Measurements from ENCODE around the gene ANTXR2.
"Not testable (repeated sequence)": the region's sequence is repeated elsewhere in the genome, so short reads cannot be mapped to it uniquely, and the experiment has no call there.

Gene ANTXR2

DNA sequence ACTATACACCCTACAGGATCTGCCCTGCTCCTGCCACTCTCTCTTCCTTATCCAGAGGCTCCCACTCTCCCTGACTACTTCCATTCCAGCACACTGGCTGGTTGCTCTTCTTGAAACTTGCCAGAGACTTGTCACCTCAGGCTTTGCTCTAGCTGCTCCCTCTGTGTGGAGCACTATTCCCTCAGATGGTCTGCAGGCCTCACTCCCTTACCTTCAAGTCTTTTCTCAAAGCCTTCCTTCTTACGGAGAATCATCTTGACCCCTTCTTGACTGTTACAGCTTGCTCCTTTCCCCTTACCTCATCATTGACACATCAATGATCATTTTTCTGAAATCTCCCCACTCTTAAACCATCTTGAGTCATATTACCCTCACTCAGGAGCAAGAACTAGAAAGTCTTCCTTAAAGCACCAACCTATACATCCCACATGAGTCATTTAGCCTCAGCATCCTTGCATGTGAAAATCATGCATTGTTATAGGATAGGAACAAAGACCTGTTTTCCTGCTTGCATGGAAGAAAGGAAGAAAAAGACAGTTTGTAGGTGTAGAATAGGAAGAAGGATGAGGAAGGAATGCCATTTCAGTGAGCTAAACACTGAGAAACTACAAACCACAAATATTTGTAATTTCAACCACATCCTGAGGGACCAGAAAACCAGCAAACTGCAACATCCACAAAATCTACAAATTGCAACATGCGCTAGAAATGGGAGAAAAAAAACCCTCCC, 55.7 kb downstream of the ANTXR2 start:
- no peak for DNase-seq (ENCODE audit: low read depth)

DNA sequence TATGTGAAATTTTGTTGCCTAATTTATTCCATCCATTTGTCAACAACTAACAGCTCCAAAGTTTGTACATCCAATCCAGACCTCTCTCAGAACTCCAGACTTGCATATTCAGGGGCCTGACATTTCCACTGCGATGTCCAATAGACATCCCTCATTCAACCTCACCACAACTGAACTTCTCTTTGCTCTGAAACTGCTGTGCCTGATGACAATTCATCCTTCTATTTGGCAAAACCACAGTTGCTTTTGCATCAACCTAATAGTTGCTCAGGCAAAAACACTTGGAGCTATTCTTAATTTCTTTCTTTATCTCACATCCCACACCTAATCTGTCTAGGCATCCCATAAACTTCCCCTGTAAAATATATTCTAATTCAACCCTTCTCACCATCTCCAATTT, 56.5 kb downstream of the ANTXR2 start:
- no peak for DNase-seq (ENCODE audit: low read depth)

GRCh38 chr4:80015407-80016189, 57.4 kb downstream of the ANTXR2 start:
- no peak for DNase-seq (ENCODE audit: low read depth)

DNA sequence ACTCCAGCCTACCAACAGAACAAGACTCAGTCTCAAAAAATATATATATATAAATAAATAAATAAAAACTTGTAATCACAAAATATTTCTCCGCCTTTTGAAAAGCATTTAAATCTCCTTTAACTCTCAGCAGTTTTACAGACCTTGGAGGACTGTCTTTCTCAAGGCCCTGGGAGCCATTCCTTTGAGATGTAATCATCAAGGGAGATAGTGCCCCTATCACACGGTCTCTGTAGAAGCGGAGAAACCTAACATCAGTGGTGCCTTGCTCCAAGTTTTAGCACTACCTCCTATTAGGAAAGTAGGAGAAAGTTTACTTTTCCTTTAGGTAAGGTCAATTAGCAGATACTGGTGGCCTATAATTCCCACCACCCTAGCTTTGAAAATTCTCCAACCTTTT, 58.5 kb downstream of the ANTXR2 start:
- no peak for DNase-seq (ENCODE audit: low read depth)

- DNase-seq (ENCODE audit: low read depth): no peak
Observed at GRCh38 chr4:80012291-80012690, 60.7 kb downstream of the ANTXR2 start.

- DNase-seq (ENCODE audit: low read depth): no peak
Observed at GRCh38 chr4:80011636-80012236, 61.3 kb downstream of the ANTXR2 start.

DNA sequence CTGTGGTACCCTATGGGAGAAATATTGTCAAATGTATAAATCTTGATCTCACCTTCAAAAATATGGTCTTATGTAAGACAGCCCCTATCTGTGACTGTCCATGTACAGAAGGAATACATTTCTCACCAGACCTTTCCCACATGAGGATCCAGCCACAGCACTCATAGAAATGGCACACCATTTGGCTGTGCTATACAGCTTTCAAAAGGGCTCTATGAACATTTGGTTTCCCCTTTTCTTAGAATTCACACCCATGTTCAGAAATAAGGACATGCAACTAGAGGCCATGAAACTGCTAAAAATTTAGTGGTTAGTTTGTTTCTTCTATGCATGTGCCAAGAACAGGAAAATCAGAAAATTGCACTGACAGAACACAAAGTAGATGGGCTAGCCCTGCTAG, 62.7 kb downstream of the ANTXR2 start:
- no peak for DNase-seq (ENCODE audit: low read depth)

- no peak for DNase-seq (ENCODE audit: low read depth)
Observed at GRCh38 chr4:80009806-80010205, 63.2 kb downstream of the ANTXR2 start.

GRCh38 chr4:80008971-80009370, 64.1 kb downstream of the ANTXR2 start:
- DNase-seq (ENCODE audit: low read depth): no peak

GRCh38 chr4:80008351-80008750, 64.7 kb downstream of the ANTXR2 start:
- no peak for DNase-seq (ENCODE audit: low read depth)

GRCh38 chr4:80007745-80008149, 65.3 kb downstream of the ANTXR2 start:
- no peak for DNase-seq (ENCODE audit: low read depth)

GRCh38 chr4:80006935-80007744, 65.9 kb downstream of the ANTXR2 start:
- no peak for DNase-seq (ENCODE audit: low read depth)

- no peak for DNase-seq (ENCODE audit: low read depth)
Observed at GRCh38 chr4:80005863-80006262, 67.2 kb downstream of the ANTXR2 start.

DNA sequence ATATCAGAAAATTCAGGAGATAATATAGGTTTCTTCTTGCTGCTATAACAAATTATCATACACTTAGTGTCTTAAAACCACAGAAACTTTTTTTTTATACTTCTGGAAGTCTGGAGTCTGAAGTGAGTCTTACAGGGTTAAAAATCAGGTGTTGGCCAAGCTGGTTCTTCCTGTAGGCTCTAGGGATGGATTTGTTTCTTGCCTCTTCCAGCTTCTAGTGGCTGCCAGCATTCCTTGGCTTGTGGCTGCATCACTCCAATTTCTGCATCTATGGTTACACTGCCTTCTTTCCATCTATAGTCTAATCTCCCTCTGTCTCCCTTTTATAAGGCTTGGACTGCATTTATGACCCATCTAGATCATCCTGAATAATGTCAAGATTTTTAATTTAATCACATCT, 68.7 kb downstream of the ANTXR2 start:
- no peak for DNase-seq (ENCODE audit: low read depth)

GRCh38 chr4:80002559-80002958, 70.5 kb downstream of the ANTXR2 start:
- DNase-seq (ENCODE audit: low read depth): not testable (repeated sequence)

DNA sequence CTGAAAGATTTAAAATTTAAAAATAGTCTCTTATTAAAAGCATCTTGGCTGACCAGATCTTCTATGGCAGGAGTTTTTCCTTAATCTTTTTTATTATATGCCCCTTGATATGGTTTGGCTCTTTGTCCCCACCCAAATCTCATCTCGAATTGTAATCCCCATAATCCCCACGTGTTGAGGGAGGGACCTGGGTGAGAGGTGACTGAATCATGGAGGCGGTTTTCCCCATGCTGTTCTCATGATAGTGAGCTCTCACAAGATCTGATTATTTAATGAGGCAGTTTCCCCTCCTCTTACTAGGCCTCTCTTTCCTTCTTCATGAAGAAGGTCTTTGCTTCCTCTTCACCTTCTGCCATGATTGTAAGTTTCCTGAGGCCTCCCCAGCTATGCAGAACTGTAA, 74.0 kb downstream of the ANTXR2 start:
- not testable (repeated sequence) for DNase-seq (ENCODE audit: low read depth)

- DNase-seq (ENCODE audit: low read depth): no peak
Observed at GRCh38 chr4:79998201-79998600, 74.8 kb downstream of the ANTXR2 start.

DNA sequence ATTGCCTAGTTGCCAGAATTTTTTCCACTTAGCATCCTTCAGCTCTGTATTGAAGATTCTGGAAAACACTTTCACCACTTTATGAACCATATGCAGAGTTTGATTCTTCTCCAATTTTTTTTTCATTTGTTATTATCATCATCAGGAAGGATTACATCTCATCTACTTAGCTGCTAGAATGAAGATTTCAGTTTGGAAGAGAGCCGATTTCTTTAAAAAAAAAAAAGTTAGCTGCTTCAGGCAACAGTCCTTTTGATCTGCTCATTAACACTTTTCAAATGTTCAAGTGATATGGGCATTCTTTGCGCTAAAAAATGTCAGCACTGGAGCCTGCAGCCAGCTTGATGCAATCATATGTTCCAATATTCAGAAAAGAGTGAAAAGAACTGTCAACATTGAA, 76.2 kb downstream of the ANTXR2 start:
- no peak for DNase-seq (ENCODE audit: low read depth)

GRCh38 chr4:79993476-79993875, 79.6 kb downstream of the ANTXR2 start:
- DNase-seq (ENCODE audit: low read depth): no peak

DNA sequence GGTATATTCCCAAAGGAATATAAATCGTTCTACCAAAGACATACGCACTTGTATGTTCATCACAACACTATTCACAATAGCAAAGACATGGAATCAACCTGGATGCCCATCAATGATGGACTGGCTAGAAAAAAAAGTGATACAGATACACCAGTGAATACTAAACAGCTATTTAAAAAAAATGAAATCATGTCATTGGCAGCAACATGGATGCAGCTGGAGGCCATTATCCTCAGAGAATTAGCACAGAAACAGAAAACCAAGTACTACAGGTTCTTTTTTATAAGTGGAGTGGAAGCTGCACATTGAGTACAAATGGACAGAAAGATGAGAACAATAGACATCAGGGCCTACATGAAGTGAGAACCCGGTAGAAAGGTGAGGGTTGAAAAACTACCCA, 81.4 kb downstream of the ANTXR2 start:
- DNase-seq (ENCODE audit: low read depth): no peak

DNA sequence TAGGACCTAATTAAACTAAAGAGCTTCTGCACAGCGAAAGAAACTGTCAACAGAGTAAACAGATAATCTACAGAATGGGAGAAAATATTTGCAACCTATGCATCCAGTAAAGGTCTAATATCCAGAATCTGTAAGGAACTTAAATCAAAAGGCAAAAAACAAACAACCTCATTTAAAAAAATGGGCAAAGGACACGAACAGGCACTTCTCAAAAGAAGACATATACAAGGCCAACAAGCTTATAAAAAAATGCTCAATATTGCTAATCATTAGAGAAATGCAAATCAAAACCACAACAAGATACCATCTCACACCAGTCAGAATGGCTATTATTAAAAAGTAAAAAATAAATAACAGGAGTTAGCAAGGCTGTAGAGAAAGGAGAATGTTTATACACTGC, 81.9 kb downstream of the ANTXR2 start:
- not testable (repeated sequence) for DNase-seq (ENCODE audit: low read depth)

DNA sequence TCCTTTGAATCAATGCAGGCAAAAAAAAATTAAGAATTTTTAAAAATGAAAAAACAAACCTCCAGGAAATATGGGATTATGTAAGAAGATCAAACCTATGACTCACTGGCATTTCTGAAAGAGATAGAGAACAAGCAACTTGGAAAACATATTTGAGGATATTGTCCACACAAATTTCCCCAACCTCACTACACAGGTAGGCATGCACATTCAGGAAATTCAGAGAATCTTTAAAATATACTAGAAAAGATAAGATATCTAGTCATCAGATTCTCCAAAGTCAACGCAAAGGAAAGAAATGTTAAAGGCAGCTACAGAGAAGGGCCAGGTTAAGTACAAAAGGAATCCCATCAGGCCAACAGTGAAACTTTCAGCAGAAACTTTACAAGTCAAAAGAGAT, 85.6 kb downstream of the ANTXR2 start:
- DNase-seq (ENCODE audit: low read depth): no peak

Measured in activated T-helper 9 cell treated with anti-CD3 and anti-CD28 coated beads, Interleukin-2, amount 50 U/mL, for 16 hours (primary cell).